Measurements from ENCODE around the gene CCDC78.

CCDC78 gene

GRCh38 chr16:678858-679813 is 47.1 kb downstream of the CCDC78 start:
- peak; percentile 33 to 40 for DNase-seq (ENCODE audit: low read depth in 2 of 2)

- no peak for DNase-seq (ENCODE audit: low read depth in 2 of 2)
Measured at GRCh38 chr16:678209-678857, 47.9 kb downstream of the CCDC78 start.

DNA sequence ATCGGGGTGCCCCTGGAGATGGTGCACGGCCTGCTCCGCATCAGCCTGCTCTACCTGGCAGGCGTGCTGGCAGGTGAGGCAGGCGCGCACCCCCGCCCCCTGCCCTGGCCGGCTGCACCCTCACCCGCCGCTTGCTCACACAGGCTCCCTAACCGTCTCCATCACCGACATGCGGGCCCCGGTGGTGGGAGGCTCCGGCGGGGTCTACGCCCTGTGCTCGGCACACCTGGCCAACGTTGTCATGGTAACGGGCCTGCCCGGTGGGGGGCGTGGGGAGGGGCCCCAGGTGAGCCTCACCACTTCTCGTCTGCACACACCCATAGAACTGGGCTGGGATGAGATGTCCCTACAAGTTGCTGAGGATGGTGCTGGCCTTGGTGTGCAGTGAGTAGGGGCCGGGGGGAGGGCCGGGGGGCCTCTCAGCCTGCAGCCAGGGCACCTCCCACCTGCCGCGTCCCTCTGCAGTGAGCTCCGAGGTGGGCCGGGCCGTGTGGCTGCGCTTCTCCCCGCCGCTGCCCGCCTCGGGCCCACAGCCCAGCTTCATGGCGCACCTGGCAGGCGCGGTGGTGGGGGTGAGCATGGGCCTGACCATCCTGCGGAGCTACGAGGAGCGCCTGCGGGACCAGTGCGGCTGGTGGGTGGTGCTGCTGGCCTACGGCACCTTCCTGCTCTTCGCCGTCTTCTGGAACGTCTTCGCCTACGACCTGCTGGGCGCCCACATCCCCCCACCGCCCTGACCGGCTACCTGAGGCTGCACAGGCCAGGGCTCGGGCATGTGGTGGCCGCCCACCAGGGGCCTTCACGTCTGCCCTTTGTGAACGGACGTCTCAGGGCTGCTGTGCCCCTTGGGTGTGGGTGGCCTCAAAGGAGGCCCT is 48.7 kb downstream of the CCDC78 start:
- DNase-seq (ENCODE audit: low read depth in 2 of 2), result no peak

DNA sequence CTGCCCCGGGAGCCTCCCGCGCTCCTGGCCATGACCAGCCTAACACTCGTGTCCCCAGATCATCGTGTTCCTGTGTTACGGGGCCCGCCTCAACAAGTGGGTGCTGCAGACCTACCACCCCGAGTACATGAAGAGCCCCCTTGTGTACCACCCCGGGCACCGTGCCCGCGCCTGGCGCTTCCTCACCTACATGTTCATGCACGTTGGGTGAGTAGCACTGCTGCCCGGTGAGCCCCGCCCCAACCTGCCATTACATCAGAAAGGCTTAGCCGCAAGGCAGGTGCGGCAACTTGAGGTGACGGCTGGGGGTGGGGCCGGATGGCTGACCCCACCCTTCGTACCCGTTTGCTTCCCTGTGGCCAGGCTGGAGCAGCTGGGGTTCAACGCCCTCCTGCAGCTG is 49.3 kb downstream of the CCDC78 start:
- no peak for DNase-seq (ENCODE audit: low read depth in 2 of 2)

DNA sequence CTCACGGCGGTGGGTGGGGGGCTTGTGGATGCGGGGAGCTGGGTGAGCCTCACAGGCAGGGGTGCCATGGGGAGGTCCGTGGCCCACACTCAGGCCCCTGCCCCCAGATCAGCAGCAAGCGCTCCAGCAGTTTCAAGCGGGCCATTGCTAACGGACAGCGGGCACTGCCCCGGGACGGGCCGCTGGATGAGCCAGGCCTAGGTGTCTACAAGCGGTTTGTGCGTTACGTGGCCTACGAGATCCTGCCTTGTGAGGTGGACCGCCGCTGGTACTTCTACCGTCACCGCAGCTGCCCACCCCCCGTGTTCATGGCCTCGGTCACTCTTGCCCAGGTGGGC is 49.7 kb downstream of the CCDC78 start:
- DNase-seq (ENCODE audit: low read depth in 2 of 2), result no peak

GRCh38 chr16:675884-676564 is 50.2 kb downstream of the CCDC78 start:
- DNase-seq (ENCODE audit: low read depth in 2 of 2), result no peak

GRCh38 chr16:674968-675883 is 51.0 kb downstream of the CCDC78 start, which contains the start of gene RHBDL1:
Gene RHBDL1 (plus strand): TSS chr16:675671. CDS start chr16:675791, 120 bp downstream.
- DNase-seq (ENCODE audit: low read depth in 2 of 2), result no peak

DNA sequence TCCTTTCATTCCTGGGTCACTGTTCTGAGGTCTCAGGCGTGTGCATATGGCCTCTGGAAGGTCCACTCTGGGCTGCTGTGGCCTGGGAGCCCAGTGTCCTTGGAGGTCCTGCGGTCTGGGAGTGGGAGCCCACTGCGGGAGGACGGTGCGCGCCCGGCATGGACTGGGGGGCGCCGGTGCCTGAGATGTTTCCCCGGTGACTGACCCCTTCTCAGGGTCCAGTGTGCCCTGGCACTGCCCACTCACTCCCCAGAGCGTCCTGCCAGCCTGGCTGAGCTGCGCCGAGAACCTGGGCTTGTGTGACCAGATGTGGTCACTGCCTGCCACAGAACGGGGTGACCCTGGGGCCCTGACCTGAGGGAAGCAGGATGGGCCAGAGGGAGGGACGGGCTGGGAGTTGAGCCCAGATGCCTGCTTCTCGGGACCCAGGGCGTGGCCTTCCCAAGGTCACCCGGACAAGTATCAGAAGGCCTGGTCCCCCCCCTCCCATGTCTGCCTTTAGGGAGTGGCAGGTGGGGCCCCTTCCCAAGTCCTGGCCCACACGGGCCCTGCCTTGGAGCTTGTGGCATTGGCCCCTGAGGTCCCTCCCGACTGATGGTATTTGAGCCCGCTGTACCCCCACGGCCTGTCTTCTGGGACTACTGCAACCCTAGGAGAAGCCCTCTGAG is 51.9 kb downstream of the CCDC78 start:
- DNase-seq (ENCODE audit: low read depth in 2 of 2), result no peak

DNA sequence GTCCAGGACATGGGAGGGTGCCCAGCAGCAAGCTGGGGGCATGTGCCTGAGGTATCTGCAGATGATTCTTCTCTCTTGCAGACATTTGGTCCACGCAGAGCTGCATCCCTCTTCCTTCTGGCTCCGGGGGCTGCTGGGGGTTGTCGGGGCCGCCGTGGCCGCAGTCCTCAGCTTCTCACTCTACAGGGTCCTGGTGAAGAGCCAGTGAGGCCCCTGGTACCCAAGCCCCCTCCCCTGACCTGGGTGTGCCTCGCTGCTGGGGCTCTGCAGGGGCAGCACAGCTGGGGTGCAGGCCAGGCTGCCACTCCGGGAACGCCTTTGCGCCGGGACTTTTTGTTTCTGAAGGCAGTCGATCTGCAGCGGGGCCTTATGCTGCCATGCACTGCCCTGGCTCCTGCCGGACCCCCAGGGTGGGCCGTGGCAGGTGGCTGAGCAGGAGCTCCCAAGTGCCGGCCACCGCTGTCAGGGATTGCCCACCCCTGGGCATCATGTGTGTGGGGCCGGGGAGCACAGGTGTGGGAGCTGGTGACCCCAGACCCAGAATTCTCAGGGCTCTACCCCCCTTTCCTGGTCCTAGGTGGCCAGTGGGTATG is 52.7 kb downstream of the CCDC78 start:
- DNase-seq (ENCODE audit: low read depth in 2 of 2), result no peak

GRCh38 chr16:672851-673250 is 53.4 kb downstream of the CCDC78 start:
- DNase-seq (ENCODE audit: low read depth in 2 of 2), result no peak

Data from stimulated activated CD4-positive, alpha-beta T cell treated with anti-CD3 and anti-CD28 coated beads, Interleukin-15, amount 100 ng/mL, for 48 hours (primary cell).